A549 treated with Hydrocortisone at 1 μM for 4 hours (cell line): Measurements from ENCODE around the gene STK11IP. TPM values are rescaled to one million over a fixed set of nuclear protein-coding genes. Genes with fewer than 3 reads are reported as not detected.

Experiments
- total RNA-seq: library from RNA; stranded (reverse); fragments of 200-300 nt; extraction: Qiagen RNA extraction; gene quantifications from 5 replicates; pipeline ENCODE4 v1.2.3, GENCODE V29; 2022

The STK11IP gene
- 13.9 to 17.5 TPM (median 17.2 TPM) in 5 replicates for total RNA-seq

GRCh38 chr2:219597552-219598307 lies at the start of gene STK11IP:
Gene STK11IP, plus strand, starts transcription at chr2:219597857. Its CDS starts 263 bp downstream, at chr2:219598120.

GRCh38 chr2:219571311-219572236 lies 26.1 kb upstream of the STK11IP start, which contains the start of gene OBSL1:
Gene OBSL1, minus strand, starts transcription at chr2:219571539. Its CDS starts 307 bp downstream, at chr2:219571232.

GRCh38 chr2:219572237-219573001 lies 25.2 kb upstream of the STK11IP start, which contains the start of gene INHA:
Gene INHA, plus strand, starts transcription at chr2:219572310. Its CDS starts 65 bp downstream, at chr2:219572375.

GRCh38 chr2:219627103-219628100 lies 29.7 kb downstream of the STK11IP start, which contains the start of gene SLC4A3:
Gene SLC4A3, plus strand, starts transcription at chr2:219627630. Its CDS starts 363 bp downstream, at chr2:219627993.

Other genes with a start within 250 kb of the STK11IP start
- 58.3 to 67.2 TPM (median 62.6 TPM) in 5 replicates for gene DNPEP, start 209.9 kb upstream of the STK11IP start, total RNA-seq
- gene DES, start 179.5 kb upstream of the STK11IP start, total RNA-seq, result 0.23 to 0.93 TPM (median 0.51 TPM) in 5 replicates
- 6.5 to 10.3 TPM (median 8.3 TPM) in 5 replicates for gene SPEG, start 163.0 kb upstream of the STK11IP start, total RNA-seq
- gene GMPPA, start 99.0 kb upstream of the STK11IP start, total RNA-seq, result 36.9 to 40.3 TPM (median 37.8 TPM) in 5 replicates
- 0.06 to 0.26 TPM (median 0.07 TPM) in 5 replicates for gene ASIC4, start 83.4 kb upstream of the STK11IP start, total RNA-seq
- gene CHPF, start 54.0 kb upstream of the STK11IP start, total RNA-seq, result 21.8 to 32.9 TPM (median 29.3 TPM) in 5 replicates
- 0.70 to 1.3 TPM (median 1.0 TPM) in 5 replicates for gene TMEM198, start 53.8 kb upstream of the STK11IP start, total RNA-seq
- 18.8 to 22.2 TPM (median 19.9 TPM) in 5 replicates for gene OBSL1, start 26.3 kb upstream of the STK11IP start, total RNA-seq
- 0.35 to 0.58 TPM (median 0.47 TPM) in 5 replicates for gene INHA, start 25.5 kb upstream of the STK11IP start, total RNA-seq
- 2.5 to 3.3 TPM (median 3.1 TPM) in 5 replicates for gene SLC4A3, start 29.8 kb downstream of the STK11IP start, total RNA-seq